AG04450 (cell line): ENCODE results near the gene MAPKAPK2. TPM values are rescaled to one million over a fixed set of nuclear protein-coding genes. Genes with fewer than 3 reads are reported as not detected.

Source experiments
- CTCF ChIA-PET: fragments of 300-600, 350-600 bp; formaldehyde crosslinking; extraction: SDS; loops from one replicate; lab custom pipeline; 2022; ENCODE audit warnings: antibody characterized with exemption, inconsistent platforms; lab: Charles Lee
- POLR2A ChIA-PET: fragments of 350-600 bp; formaldehyde crosslinking; extraction: SDS; loops from one replicate; lab custom pipeline; 2021; ENCODE audit warnings: antibody characterized with exemption, inconsistent platforms; lab: Yijun Ruan, JAX
- DNase-seq: peaks from one replicate; pipeline ENCODE4 v3.0.0-alpha.2; 2011; ENCODE audit warnings: low read depth, low spot score
- H3K27ac ChIP-seq: one replicate; pipeline ENCODE4 v1.5.1; 2012; ENCODE audit warnings: low read depth, low read length, control low read depth
- H3K27me3 ChIP-seq: one replicate; pipeline ENCODE4 v1.6.0; 2012; ENCODE audit warnings: low read length; ENCODE audit not compliant: control insufficient read depth, insufficient read depth
- H3K4me3 ChIP-seq: 2 replicates; pipeline ENCODE4 v1.5.1; 2011; ENCODE audit warnings: mild to moderate bottlenecking, low read depth, low read length, control low read depth
- H3K9me3 ChIP-seq: 2 replicates; pipeline ENCODE4 v1.5.1; 2012; ENCODE audit warnings: low read length; ENCODE audit not compliant: control insufficient read depth, insufficient read depth
- polyA plus RNA-seq: library from polyadenylated mRNA; depleted of rRNA; stranded (reverse); fragments of >200 nt; gene quantifications from 2 replicates; pipeline ENCODE4 v1.2.3, GENCODE V29; 2011
- TF ChIP-seq, protein P1 (sequence below): IDR thresholded peaks from 2 replicates; pipeline ENCODE4 v1.5.1; 2011; ENCODE audit warnings: low read depth, low read length, control low read depth, inconsistent platforms

Gene MAPKAPK2
- polyA plus RNA-seq, 1 experiment, result 64.9 TPM

DNA sequence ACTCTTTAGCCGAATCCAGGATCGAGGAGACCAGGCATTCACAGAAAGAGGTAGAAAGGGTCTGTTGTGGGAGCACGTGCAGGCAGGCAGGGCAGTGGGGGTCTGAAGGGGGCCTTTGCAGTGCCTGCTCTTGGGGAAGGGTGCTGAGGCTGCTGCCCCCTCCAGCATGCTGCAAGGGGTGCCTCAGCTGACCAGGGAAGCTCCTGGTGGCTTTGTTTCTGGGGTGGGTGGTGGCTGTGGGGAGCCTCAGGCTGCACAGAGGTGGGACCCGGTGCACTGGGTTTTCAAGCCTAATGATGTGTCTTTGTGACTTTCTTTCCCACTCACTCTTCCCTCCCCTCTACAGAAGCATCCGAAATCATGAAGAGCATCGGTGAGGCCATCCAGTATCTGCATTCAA lies 44.3 kb downstream of the MAPKAPK2 start:
- no peak for DNase-seq
- no peaks in the 10 kb centered on the region for H3K9me3 ChIP-seq
- CTCF ChIA-PET, result interaction anchor here (1.2 kb wide), 1 partner anchor 183 kb away, joined by 7 read pairs; no protein-coding TSS in a partner anchor
- TF ChIP-seq, protein P1, sequence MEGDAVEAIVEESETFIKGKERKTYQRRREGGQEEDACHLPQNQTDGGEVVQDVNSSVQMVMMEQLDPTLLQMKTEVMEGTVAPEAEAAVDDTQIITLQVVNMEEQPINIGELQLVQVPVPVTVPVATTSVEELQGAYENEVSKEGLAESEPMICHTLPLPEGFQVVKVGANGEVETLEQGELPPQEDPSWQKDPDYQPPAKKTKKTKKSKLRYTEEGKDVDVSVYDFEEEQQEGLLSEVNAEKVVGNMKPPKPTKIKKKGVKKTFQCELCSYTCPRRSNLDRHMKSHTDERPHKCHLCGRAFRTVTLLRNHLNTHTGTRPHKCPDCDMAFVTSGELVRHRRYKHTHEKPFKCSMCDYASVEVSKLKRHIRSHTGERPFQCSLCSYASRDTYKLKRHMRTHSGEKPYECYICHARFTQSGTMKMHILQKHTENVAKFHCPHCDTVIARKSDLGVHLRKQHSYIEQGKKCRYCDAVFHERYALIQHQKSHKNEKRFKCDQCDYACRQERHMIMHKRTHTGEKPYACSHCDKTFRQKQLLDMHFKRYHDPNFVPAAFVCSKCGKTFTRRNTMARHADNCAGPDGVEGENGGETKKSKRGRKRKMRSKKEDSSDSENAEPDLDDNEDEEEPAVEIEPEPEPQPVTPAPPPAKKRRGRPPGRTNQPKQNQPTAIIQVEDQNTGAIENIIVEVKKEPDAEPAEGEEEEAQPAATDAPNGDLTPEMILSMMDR, result no peak
- no peaks in the 10 kb centered on the region for H3K27me3 ChIP-seq
- H3K4me3 ChIP-seq, result no peak overlapping the region
- no peak overlapping the region for H3K27ac ChIP-seq
- POLR2A ChIA-PET, result no interaction called here

DNA sequence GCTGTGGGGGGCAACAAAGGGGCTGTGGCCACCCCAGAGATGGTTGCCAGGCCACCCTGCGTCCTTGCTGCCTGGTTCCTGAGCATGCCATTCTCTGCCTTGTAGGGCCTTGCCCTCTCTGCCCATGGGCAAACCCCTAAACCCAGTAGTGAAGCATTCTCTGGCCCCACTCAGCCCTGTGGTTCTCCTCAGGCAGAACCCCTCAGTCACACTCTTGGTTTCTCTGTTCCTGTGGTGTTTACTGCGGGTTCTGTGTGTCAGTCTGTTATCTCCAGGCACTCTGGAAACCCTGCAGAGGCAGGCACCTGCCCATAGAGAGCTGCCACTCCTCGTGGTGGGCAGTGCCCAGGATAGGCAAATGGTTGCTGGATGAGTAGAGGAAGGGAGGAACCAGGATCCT lies 44.8 kb downstream of the MAPKAPK2 start:
- POLR2A ChIA-PET, result no interaction called here
- TF ChIP-seq, protein P1, result no peak
- no peaks in the 10 kb centered on the region for H3K9me3 ChIP-seq
- no peaks in the 10 kb centered on the region for H3K27me3 ChIP-seq
- no peak overlapping the region for H3K27ac ChIP-seq
- no peak for DNase-seq
- CTCF ChIA-PET, result no interaction called here
- no peak overlapping the region for H3K4me3 ChIP-seq

GRCh38 chr1:206732508-206732907 lies 47.8 kb downstream of the MAPKAPK2 start:
- no peak overlapping the region for H3K4me3 ChIP-seq
- POLR2A ChIA-PET, result no interaction called here
- CTCF ChIA-PET, result interaction anchor here (4.9 kb wide), 2 partner anchors 176 to 181 kb away, joined by 50 to 147 read pairs; no protein-coding TSS in a partner anchor
- H3K27me3 ChIP-seq, result no peaks in the 10 kb centered on the region
- DNase-seq, result no peak
- H3K27ac ChIP-seq, result no peak overlapping the region
- TF ChIP-seq, protein P1, result no peak
- H3K9me3 ChIP-seq, result no peaks in the 10 kb centered on the region

- H3K9me3 ChIP-seq, result no peaks in the 10 kb centered on the region
- H3K27me3 ChIP-seq, result no peaks in the 10 kb centered on the region
- TF ChIP-seq, protein P1, result no peak
- ChIA-PET CTCF (interaction anchor here (2.5 to 4.9 kb wide), 4 partner anchors 76 to 250 kb away, joined by 18 to 147 read pairs (median 38); no protein-coding TSS in a partner anchor), POLR2A (no interaction called here)
- DNase-seq, result no peak
- no peak overlapping the region for H3K4me3 ChIP-seq
- H3K27ac ChIP-seq, result no peak overlapping the region
These were observed 48.3 kb downstream of the MAPKAPK2 start for GRCh38 chr1:206732992-206733391.

- CTCF ChIA-PET, result interaction anchor here (0.6 to 4.9 kb wide), 46 partner anchors 9 to 318 kb away, joined by 3 to 147 read pairs (median 4); partner anchors contain the start of genes DYRK3, FCMR, IL19 and IL20
- TF ChIP-seq, protein P1, result peak; percentile 91
- no peak overlapping the region for H3K27ac ChIP-seq
- POLR2A ChIA-PET, result interaction anchor here (1.1 kb wide), 1 partner anchor 178 kb away, joined by 4 read pairs; no protein-coding TSS in a partner anchor
- no peak for DNase-seq
- no peak overlapping the region for H3K4me3 ChIP-seq
- H3K27me3 ChIP-seq, result no peaks in the 10 kb centered on the region
- H3K9me3 ChIP-seq, result no peaks in the 10 kb centered on the region
These were observed 49.9 kb downstream of the MAPKAPK2 start for GRCh38 chr1:206734499-206735142.
